ENCODE data around the gene COA5. TPM values are rescaled to one million over a fixed set of nuclear protein-coding genes. Genes with fewer than 3 reads are reported as not detected.

COA5 gene, protein sequence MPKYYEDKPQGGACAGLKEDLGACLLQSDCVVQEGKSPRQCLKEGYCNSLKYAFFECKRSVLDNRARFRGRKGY
- 10 to 100 TPM; 26.3 TPM for total RNA-seq

DNA sequence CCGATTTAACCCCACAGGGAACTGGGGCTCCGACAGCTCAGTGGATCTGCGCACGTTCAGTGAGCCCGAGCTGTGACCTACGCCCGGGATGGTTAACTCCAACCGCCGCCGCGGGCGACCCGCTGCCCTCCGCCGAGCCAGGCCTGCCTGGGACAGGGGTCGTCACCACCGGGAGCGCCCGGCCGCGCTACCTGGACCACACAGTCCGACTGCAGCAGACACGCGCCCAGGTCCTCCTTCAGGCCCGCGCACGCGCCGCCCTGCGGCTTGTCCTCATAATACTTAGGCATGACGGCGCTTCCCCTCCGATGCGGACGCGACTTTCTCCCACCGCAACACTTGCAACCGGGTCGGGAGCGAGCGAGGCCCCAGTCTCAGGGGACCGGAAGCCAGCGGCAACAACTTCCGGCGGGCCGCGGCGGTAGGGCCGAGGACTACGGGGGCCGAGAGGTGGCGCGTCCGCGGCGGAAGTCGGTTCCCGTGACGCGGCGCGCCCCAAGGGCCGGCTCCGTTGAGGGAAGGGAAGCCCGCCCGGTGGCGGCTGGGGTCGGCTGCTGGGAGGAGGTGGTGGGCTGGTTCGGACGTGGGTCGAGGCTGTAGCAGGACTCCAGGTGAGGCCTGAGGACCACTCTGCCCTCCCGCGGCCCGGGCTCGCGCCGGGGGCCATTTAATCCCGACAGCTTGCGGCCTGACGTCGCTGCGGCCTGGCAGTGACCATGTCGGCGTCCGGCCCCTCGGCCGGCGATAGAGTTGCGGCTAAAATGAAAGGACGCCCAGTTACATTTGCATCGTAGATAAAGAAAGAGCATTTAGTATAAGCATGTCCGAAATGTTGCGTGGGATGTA, at the start of gene COA5, which contains the start of gene UNC50:
Gene COA5 (minus strand): TSS at position 397 of the 846 bp plus-strand sequence. CDS start 107 bp downstream, at position 290.
Gene UNC50 (plus strand): TSS at position 474 of the 846 bp plus-strand sequence. CDS start 1,171 bp downstream, outside the sequence.
- POLR2A ChIA-PET: interaction anchor here (0.6 to 2.0 kb wide), 19 partner anchors 9 to 548 kb away, joined by 3 to 17 read pairs (median 4); no protein-coding TSS in a partner anchor
- Mint-ChIP-seq H3K4me3 (peak within 1 kb of the TSS; percentile 87), H3K27me3 (no peaks in the 10 kb centered on the region), H3K4me1 (peaks cover 60% of the 10 kb centered on the region), H3K36me3 (ENCODE audit: low read depth) (peaks cover 30% of the 10 kb centered on the region), H3K27ac (peak within 1 kb of the TSS; percentile 68), H3K9me3 (no peaks in the 10 kb centered on the region)
- CTCF ChIA-PET: interaction anchor here (0.6 to 1.5 kb wide), 10 partner anchors 10 to 229 kb away, joined by 3 to 5 read pairs (median 3); no protein-coding TSS in a partner anchor
- DNase-seq: peak; percentile 93

DNA sequence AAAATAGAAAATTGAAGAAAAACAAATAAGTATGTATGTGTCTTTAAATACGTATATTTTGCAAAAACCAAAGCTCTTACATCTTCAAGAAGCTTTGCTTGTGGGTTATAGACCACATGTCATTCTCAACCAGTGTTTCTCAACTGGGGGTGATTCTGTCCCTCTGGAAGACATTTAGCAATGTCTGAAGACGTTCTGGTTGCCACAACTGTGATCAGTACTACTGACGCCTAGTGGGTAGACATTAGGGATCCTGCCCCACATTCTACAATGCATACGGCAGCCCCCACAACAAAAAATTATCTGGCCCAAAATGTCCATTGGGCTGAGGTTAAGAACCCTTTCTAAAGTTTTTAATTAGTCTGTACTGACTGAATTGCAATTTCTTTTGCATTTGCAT, 48.5 kb upstream of the COA5 start:
- Mint-ChIP-seq H3K4me1 (peaks cover 81% of the 10 kb centered on the region), H3K4me3 (no peak overlapping the region), H3K27ac (peak overlapping the region; percentile 76), H3K9me3 (peaks cover 5% of the 10 kb centered on the region), H3K36me3 (ENCODE audit: low read depth) (peaks cover 59% of the 10 kb centered on the region), H3K27me3 (no peaks in the 10 kb centered on the region)
- DNase-seq: no peak
- ChIA-PET CTCF (interaction anchor here (1.0 to 2.2 kb wide), 10 partner anchors 70 to 181 kb away, joined by 3 to 11 read pairs (median 4); no protein-coding TSS in a partner anchor), POLR2A (interaction anchor here (0.8 to 11.3 kb wide), 6 partner anchors 23 to 192 kb away, joined by 3 to 195 read pairs (median 5); partner anchors contain the start of gene MGAT4A)

- peak overlapping the region; percentile 53 for H3K27ac Mint-ChIP-seq
- ChIA-PET CTCF (no interaction called here), POLR2A (interaction anchor here (11.3 kb wide), 1 partner anchor 73 kb away, joined by 195 read pairs; the partner anchor contains the start of gene MGAT4A)
- no peak overlapping the region for H3K4me3 Mint-ChIP-seq
- peaks cover 81% of the 10 kb centered on the region for H3K4me1 Mint-ChIP-seq
- no peaks in the 10 kb centered on the region for H3K9me3 Mint-ChIP-seq
- H3K27me3 Mint-ChIP-seq: no peaks in the 10 kb centered on the region
- no peak for DNase-seq
- H3K36me3 Mint-ChIP-seq (ENCODE audit: low read depth): peaks cover 59% of the 10 kb centered on the region
Measured at GRCh38 chr2:98654699-98655495, 46.6 kb upstream of the COA5 start.

DNA sequence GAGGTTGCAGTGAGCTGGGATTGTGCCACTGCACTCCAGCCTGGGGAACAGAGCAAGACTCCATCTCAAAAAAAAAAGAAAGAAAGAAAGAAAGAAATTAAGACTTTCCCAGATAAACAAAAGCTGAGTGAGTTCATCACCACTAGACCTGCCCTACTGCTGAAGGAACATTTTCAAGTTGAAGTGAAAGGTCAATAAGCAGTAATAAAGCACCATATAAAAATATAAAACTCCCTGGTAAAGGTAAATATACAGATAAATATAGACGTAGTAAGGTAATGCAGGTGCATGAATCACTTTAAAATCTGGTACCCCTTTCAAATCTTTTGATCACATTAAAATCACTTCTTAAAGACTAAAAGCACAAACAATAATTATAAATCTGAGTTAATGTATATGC, 42.7 kb upstream of the COA5 start:
- no peak for DNase-seq
- peaks cover 64% of the 10 kb centered on the region for H3K4me1 Mint-ChIP-seq
- H3K4me3 Mint-ChIP-seq: no peak overlapping the region
- CTCF ChIA-PET: interaction anchor here (1.2 to 1.3 kb wide), 3 partner anchors 8 to 185 kb away, joined by 3 read pairs; no protein-coding TSS in a partner anchor
- H3K27me3 Mint-ChIP-seq: no peaks in the 10 kb centered on the region
- no peaks in the 10 kb centered on the region for H3K9me3 Mint-ChIP-seq
- POLR2A ChIA-PET: no interaction called here
- H3K27ac Mint-ChIP-seq: no peak overlapping the region
- H3K36me3 Mint-ChIP-seq (ENCODE audit: low read depth): peaks cover 63% of the 10 kb centered on the region

- no peak overlapping the region for H3K4me3 Mint-ChIP-seq
- H3K4me1 Mint-ChIP-seq: peaks cover 56% of the 10 kb centered on the region
- H3K36me3 Mint-ChIP-seq (ENCODE audit: low read depth): peaks cover 58% of the 10 kb centered on the region
- CTCF ChIA-PET: interaction anchor here (0.7 to 2.0 kb wide), 49 partner anchors 9 to 421 kb away, joined by 3 to 64 read pairs (median 4); partner anchors contain the start of gene MGAT4A
- no peaks in the 10 kb centered on the region for H3K9me3 Mint-ChIP-seq
- POLR2A ChIA-PET: interaction anchor here (0.8 to 2.1 kb wide), 9 partner anchors 12 to 172 kb away, joined by 3 to 13 read pairs (median 4); partner anchors contain the start of genes COA5, MGAT4A and UNC50
- H3K27ac Mint-ChIP-seq: peak overlapping the region; percentile 36
- no peak for DNase-seq
- H3K27me3 Mint-ChIP-seq: no peaks in the 10 kb centered on the region
Measured at GRCh38 chr2:98649992-98650375, 41.7 kb upstream of the COA5 start.

- POLR2A ChIA-PET: interaction anchor here (0.8 to 2.1 kb wide), 13 partner anchors 12 to 215 kb away, joined by 3 to 13 read pairs (median 3); partner anchors contain the start of genes COA5, MGAT4A and UNC50
- DNase-seq: peak; percentile 86
- no peak overlapping the region for H3K4me3 Mint-ChIP-seq
- no peaks in the 10 kb centered on the region for H3K27me3 Mint-ChIP-seq
- H3K9me3 Mint-ChIP-seq: no peaks in the 10 kb centered on the region
- peak overlapping the region; percentile 36 for H3K27ac Mint-ChIP-seq
- H3K36me3 Mint-ChIP-seq (ENCODE audit: low read depth): peaks cover 53% of the 10 kb centered on the region
- CTCF ChIA-PET: interaction anchor here (0.6 to 2.0 kb wide), 50 partner anchors 10 to 421 kb away, joined by 3 to 64 read pairs (median 4); partner anchors contain the start of gene MGAT4A
- peaks cover 50% of the 10 kb centered on the region for H3K4me1 Mint-ChIP-seq
Measured at GRCh38 chr2:98649135-98649991, 41.1 kb upstream of the COA5 start.

DNA sequence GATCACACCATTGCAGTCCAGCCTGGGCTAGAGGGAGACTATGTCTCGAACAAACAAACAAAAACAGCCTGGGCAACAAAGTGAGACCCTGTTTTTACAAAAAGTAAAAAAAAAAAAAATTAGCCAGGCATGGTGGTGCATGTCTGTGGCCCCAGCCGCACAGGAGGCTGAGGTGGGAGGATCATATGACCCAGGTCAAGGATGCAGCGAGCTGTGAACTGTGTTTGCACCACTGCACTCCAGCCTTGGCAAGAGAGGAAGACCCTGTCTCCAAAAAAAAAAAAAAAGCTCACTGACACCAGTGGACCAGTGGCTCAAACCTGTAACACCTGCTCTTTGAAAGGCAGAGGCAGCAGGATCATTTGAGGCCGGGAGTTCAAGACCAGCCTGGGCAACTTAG, 40.1 kb upstream of the COA5 start:
- Mint-ChIP-seq H3K27ac (no peak overlapping the region), H3K9me3 (no peaks in the 10 kb centered on the region), H3K4me1 (peaks cover 41% of the 10 kb centered on the region), H3K4me3 (no peak overlapping the region), H3K27me3 (no peaks in the 10 kb centered on the region), H3K36me3 (ENCODE audit: low read depth) (peaks cover 52% of the 10 kb centered on the region)
- CTCF ChIA-PET: interaction anchor here (1.0 to 2.0 kb wide), 12 partner anchors 11 to 422 kb away, joined by 3 to 64 read pairs (median 8); partner anchors contain the start of gene MGAT4A
- no peak for DNase-seq
- POLR2A ChIA-PET: interaction anchor here (1.1 to 2.1 kb wide), 6 partner anchors 35 to 216 kb away, joined by 3 to 5 read pairs (median 3); partner anchors contain the start of genes COA5 and UNC50

GRCh38 chr2:98647636-98648035, 39.3 kb upstream of the COA5 start:
- peaks cover 50% of the 10 kb centered on the region for H3K36me3 Mint-ChIP-seq (ENCODE audit: low read depth)
- H3K4me1 Mint-ChIP-seq: peaks cover 33% of the 10 kb centered on the region
- H3K4me3 Mint-ChIP-seq: no peak overlapping the region
- no peaks in the 10 kb centered on the region for H3K9me3 Mint-ChIP-seq
- no peak for DNase-seq
- no peak overlapping the region for H3K27ac Mint-ChIP-seq
- POLR2A ChIA-PET: interaction anchor here (2.1 kb wide), 1 partner anchor 174 kb away, joined by 5 read pairs; no protein-coding TSS in a partner anchor
- CTCF ChIA-PET: no interaction called here
- H3K27me3 Mint-ChIP-seq: no peaks in the 10 kb centered on the region

- CTCF ChIA-PET: no interaction called here
- POLR2A ChIA-PET: no interaction called here
- no peak overlapping the region for H3K27ac Mint-ChIP-seq
- peaks cover 47% of the 10 kb centered on the region for H3K36me3 Mint-ChIP-seq (ENCODE audit: low read depth)
- no peaks in the 10 kb centered on the region for H3K9me3 Mint-ChIP-seq
- no peak for DNase-seq
- H3K4me3 Mint-ChIP-seq: no peak overlapping the region
- peaks cover 2% of the 10 kb centered on the region for H3K4me1 Mint-ChIP-seq
- H3K27me3 Mint-ChIP-seq: no peaks in the 10 kb centered on the region
Measured at GRCh38 chr2:98643496-98644100, 35.3 kb upstream of the COA5 start.

GRCh38 chr2:98637401-98638147, 29.3 kb upstream of the COA5 start:
- Mint-ChIP-seq H3K4me1 (peaks cover 38% of the 10 kb centered on the region), H3K4me3 (peak overlapping the region; percentile 61), H3K27me3 (no peaks in the 10 kb centered on the region), H3K36me3 (ENCODE audit: low read depth) (peaks cover 61% of the 10 kb centered on the region), H3K27ac (peak overlapping the region; percentile 87), H3K9me3 (no peaks in the 10 kb centered on the region)
- POLR2A ChIA-PET: interaction anchor here (1.0 to 3.7 kb wide), 4 partner anchors 12 to 134 kb away, joined by 3 to 17 read pairs (median 4); partner anchors contain the start of genes COA5 and UNC50
- CTCF ChIA-PET: interaction anchor here (1.6 kb wide), 1 partner anchor 12 kb away, joined by 6 read pairs; no protein-coding TSS in a partner anchor
- DNase-seq: peak; percentile 60
